Ectodermal cell (in vitro differentiated cells): Measurements from ENCODE around the gene BTNL3. TPM values are rescaled to one million over a fixed set of nuclear protein-coding genes. Genes with fewer than 3 reads are reported as not detected.

ENCODE experiments used
- H3K27ac ChIP-seq: 2 replicates; pipeline ENCODE4 v1.7.0; 2013; ENCODE audit warnings: mild to moderate bottlenecking, low read depth, low read length; ENCODE audit not compliant: insufficient read depth, poor library complexity, severe bottlenecking
- H3K27me3 ChIP-seq: 2 replicates; pipeline ENCODE4 v1.7.0; 2013; ENCODE audit warnings: mild to moderate bottlenecking, low read length; ENCODE audit not compliant: insufficient read depth, control insufficient read depth, poor library complexity, severe bottlenecking
- H3K36me3 ChIP-seq: one replicate; pipeline ENCODE4 v1.7.0; 2013; ENCODE audit warnings: low read length; ENCODE audit not compliant: control insufficient read depth, insufficient read depth
- H3K4me1 ChIP-seq: one replicate; pipeline ENCODE4 v1.7.0; 2013; ENCODE audit warnings: low read length; ENCODE audit not compliant: control insufficient read depth, insufficient read depth
- H3K4me3 ChIP-seq: 2 replicates; pipeline ENCODE4 v1.7.0; 2013; ENCODE audit warnings: low read depth, low read length, control low read depth; ENCODE audit not compliant: insufficient read depth
- H3K9me3 ChIP-seq: 2 replicates; pipeline ENCODE4 v1.7.0; 2013; ENCODE audit warnings: mild to moderate bottlenecking, low read length, moderate library complexity; ENCODE audit not compliant: control insufficient read depth
- WGBS, 2 experiments: methylation state at CpG; one replicate each; pipeline ENCODE4 v1.1.7; 2013; ENCODE audit warnings: missing lambda C conversion rate in 2 of 2; 5-methylcytosine and 5-hydroxymethylcytosine counted together
- polyA plus RNA-seq, 4 experiments: library from polyadenylated mRNA; stranded (reverse); fragments of 50-300 nt; gene quantifications; one replicate each; pipeline ENCODE4 v1.2.3, GENCODE V29; 2013

Gene BTNL3, protein sequence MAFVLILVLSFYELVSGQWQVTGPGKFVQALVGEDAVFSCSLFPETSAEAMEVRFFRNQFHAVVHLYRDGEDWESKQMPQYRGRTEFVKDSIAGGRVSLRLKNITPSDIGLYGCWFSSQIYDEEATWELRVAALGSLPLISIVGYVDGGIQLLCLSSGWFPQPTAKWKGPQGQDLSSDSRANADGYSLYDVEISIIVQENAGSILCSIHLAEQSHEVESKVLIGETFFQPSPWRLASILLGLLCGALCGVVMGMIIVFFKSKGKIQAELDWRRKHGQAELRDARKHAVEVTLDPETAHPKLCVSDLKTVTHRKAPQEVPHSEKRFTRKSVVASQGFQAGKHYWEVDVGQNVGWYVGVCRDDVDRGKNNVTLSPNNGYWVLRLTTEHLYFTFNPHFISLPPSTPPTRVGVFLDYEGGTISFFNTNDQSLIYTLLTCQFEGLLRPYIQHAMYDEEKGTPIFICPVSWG
- polyA plus RNA-seq (2013, experiment 1 of 4): not detected
- not detected for polyA plus RNA-seq (2013, experiment 2 of 4)
- polyA plus RNA-seq (2013, experiment 3 of 4): not detected
- not detected for polyA plus RNA-seq (2013, experiment 4 of 4)

DNA sequence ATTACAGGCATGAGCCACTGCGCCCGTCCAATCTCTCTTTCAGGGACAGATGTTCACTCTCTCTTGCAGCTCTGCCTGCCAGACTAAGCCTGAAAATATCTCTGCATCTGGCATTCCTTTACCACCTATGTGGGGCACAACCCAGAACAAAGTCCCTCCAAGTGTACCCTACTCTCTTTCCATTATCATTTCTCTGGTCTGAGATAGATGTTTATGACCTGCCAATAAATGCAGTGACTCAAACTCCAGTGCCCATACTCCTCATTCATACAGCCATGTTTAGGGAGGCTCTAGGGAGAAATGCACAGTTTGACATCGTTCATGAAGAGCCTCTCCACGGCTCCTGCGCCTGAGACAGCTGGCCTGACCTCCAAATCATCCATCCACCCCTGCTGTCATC lies at the start of gene BTNL3:
Gene BTNL3 (plus strand): TSS at position 255 of the 400 bp plus-strand sequence. CDS start 183 bp downstream, outside the sequence.
- H3K4me1 ChIP-seq: no peaks in the 10 kb centered on the region
- H3K4me3 ChIP-seq: no peak within 1 kb of the TSS
- WGBS, 2 experiments: 71 to 73% methylated on average over 5 of the region's 5 CpGs
- H3K36me3 ChIP-seq: no peaks in the 10 kb centered on the region
- H3K27me3 ChIP-seq: no peaks in the 10 kb centered on the region
- H3K27ac ChIP-seq: no peak within 1 kb of the TSS
- H3K9me3 ChIP-seq: no peaks in the 10 kb centered on the region

DNA sequence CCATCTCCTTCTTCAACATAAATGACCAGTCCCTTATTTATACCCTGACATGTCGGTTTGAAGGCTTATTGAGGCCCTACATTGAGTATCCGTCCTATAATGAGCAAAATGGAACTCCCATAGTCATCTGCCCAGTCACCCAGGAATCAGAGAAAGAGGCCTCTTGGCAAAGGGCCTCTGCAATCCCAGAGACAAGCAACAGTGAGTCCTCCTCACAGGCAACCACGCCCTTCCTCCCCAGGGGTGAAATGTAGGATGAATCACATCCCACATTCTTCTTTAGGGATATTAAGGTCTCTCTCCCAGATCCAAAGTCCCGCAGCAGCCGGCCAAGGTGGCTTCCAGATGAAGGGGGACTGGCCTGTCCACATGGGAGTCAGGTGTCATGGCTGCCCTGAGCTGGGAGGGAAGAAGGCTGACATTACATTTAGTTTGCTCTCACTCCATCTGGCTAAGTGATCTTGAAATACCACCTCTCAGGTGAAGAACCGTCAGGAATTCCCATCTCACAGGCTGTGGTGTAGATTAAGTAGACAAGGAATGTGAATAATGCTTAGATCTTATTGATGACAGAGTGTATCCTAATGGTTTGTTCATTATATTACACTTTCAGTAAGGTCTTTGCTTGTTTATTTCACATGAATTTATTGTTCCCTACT lies 38.2 kb upstream of the BTNL3 start:
- Histone ChIP-seq H3K9me3 (no peaks in the 10 kb centered on the region), H3K27ac (no peak overlapping the region)
- 75 to 79% methylated on average over 2 to 5 of the region's 6 CpGs for WGBS, 2 experiments

DNA sequence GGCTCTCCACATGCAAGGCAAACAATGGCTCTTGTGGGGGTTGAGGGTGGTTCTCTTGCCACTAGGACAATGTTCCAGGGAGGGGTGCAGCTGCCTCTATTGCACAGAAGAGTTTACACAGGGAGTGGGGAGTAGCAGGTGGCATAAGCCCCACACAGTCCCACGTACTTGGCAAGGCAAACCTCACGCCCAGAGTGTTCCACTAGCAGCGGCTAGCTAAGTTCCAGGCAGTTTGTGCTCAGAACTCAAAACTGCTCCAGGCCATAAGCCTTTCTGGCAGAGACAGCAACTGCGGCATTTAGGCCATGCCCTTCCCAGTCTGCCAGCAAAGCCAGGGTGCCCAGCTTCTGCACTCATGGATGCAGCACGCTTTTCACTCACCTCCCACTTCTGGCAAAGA lies 29.0 kb upstream of the BTNL3 start:
- WGBS, 2 experiments: 88 to 89% methylated on average over 5 of the region's 5 CpGs
- no peak overlapping the region for H3K27ac ChIP-seq
- no peaks in the 10 kb centered on the region for H3K9me3 ChIP-seq
- no peaks in the 10 kb centered on the region for H3K27me3 ChIP-seq
- H3K4me3 ChIP-seq: no peak overlapping the region
- no peaks in the 10 kb centered on the region for H3K36me3 ChIP-seq
- H3K4me1 ChIP-seq: no peaks in the 10 kb centered on the region

More for the DNA sequence above, 38.2 kb upstream of the BTNL3 start:
- no peaks in the 10 kb centered on the region for H3K4me1 ChIP-seq
- no peaks in the 10 kb centered on the region for H3K36me3 ChIP-seq
- no peak overlapping the region for H3K4me3 ChIP-seq
- H3K27me3 ChIP-seq: no peaks in the 10 kb centered on the region

DNA sequence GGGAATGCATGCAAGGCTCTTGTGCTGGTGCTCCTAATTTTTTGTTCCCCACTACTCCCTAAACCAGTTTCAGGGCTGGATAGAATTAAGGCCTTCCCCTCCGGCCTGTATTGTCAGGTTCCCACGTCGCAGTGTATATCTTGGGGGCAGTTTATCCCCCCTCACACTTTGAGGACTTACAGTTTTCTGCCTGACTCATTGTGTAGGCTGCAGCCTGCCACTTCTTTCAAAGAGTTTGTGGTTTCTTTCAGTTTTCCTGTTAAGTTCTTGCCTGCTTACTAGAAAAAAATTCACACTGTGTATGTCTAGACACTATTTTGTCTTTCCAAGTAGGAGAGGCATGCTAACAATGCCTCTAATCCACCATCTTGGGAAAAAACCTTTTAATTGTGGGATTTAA lies 28.4 kb upstream of the BTNL3 start:
- no peak overlapping the region for H3K4me3 ChIP-seq
- no peaks in the 10 kb centered on the region for H3K4me1 ChIP-seq
- no peaks in the 10 kb centered on the region for H3K9me3 ChIP-seq
- WGBS, 2 experiments: 68 to 77% methylated on average over 3 of the region's 3 CpGs
- no peak overlapping the region for H3K27ac ChIP-seq
- H3K36me3 ChIP-seq: no peaks in the 10 kb centered on the region
- H3K27me3 ChIP-seq: no peaks in the 10 kb centered on the region

DNA sequence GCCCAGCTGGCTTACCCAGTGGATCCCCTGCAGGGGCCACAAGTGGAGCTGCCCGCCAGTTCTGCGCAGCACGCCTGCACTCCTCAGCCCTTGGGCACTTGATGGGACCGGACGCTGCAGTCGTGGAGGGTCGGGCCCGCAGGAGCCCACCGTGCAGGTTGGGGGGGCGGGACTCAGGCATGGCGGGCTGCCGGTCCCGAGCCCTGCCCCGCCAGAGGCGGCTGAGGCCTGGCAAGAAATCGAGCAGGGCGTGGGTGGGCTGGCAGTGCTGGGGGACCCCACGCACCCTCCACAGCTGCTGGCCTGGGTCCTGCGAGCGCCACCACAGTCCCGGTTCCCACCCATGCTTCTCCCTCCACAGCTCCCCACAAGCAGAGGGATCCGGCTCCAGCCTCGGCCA lies 19.2 kb upstream of the BTNL3 start:
- H3K27me3 ChIP-seq: no peaks in the 10 kb centered on the region
- H3K36me3 ChIP-seq: no peaks in the 10 kb centered on the region
- no peaks in the 10 kb centered on the region for H3K9me3 ChIP-seq
- no peaks in the 10 kb centered on the region for H3K4me1 ChIP-seq
- no peak overlapping the region for H3K27ac ChIP-seq
- 87 to 89% methylated on average over 22 to 23 of the region's 23 CpGs for WGBS, 2 experiments
- no peak overlapping the region for H3K4me3 ChIP-seq

DNA sequence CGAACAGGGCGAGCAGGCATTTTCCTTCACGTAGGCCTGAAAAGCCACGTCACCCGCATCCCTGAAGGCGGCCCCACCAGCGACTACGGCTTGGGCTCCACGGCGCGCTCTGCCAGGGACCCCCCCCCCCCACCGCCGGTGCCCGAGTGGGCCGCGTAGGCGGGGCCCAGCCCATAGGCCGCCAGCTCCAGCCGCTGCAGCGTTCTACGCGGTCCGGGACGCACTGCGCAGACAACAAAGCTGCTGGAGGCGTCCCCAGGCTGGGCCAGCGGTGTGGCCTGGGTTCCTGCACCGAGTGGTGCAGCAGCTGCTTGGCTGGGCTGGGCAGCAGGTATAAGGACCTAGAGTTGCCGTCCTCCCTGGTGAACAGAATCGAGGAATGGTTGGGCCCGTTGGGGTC lies 18.3 kb upstream of the BTNL3 start:
- no peaks in the 10 kb centered on the region for H3K9me3 ChIP-seq
- WGBS, 2 experiments: 91 to 92% methylated on average over 30 to 31 of the region's 31 CpGs
- no peaks in the 10 kb centered on the region for H3K27me3 ChIP-seq
- no peak overlapping the region for H3K4me3 ChIP-seq
- no peaks in the 10 kb centered on the region for H3K4me1 ChIP-seq
- H3K27ac ChIP-seq: no peak overlapping the region
- H3K36me3 ChIP-seq: no peaks in the 10 kb centered on the region

DNA sequence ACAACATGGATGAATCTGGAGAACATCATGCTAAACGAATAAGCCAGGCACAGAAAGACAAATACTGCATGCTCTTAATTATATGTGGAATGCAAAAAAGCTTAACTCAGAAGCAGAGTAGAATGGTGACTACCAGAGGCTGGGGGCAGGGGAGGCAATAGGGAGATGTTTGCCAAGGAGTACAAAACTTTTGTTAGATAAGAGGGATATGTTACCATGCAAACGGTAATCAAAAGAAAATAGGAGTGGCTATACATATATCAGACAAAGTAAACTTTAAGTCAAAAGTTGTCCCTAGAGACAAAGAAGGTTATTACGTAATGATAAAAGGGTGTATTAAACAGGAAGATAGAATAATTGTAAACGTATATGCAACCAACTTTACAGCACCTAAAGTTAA lies 17.8 kb upstream of the BTNL3 start:
- H3K36me3 ChIP-seq: no peaks in the 10 kb centered on the region
- no peaks in the 10 kb centered on the region for H3K4me1 ChIP-seq
- H3K4me3 ChIP-seq: no peak overlapping the region
- no peak overlapping the region for H3K27ac ChIP-seq
- no peaks in the 10 kb centered on the region for H3K9me3 ChIP-seq
- no peaks in the 10 kb centered on the region for H3K27me3 ChIP-seq
- 100% methylated on average over 1 to 3 of the region's 4 CpGs for WGBS, 2 experiments

DNA sequence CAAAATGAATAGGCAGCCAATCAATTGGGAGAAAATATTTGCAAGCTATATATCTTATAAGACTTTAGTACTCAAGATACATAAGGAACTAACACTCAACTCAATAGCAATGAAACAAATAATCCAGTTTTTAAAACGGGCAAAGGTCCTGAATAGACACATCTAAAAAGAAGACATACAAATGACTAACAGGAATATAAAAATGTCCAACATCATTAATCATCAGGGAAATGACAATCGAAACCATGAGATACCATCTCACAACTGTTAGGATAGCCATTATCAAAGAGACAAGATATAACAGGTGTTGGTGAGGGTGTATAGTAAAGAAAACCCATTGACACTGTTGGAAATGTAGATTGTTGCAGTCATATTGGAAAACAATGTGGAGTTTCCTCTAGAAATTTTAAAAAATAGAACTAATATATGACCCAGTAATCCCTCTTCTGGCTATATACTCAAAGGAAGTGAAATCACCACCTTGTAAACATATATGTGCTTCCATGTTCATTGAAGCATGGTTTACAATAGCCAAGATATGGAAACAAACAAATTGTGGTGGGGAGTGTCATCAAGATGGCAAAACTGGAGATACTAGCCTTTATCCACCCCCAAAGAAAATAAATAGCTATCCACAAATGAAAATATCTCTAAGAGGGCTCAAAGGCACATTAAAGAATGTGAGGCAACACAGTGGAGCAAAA lies 13.9 kb upstream of the BTNL3 start:
- Histone ChIP-seq H3K27me3 (no peaks in the 10 kb centered on the region), H3K4me3 (no peak overlapping the region), H3K27ac (no peak overlapping the region), H3K9me3 (no peaks in the 10 kb centered on the region), H3K36me3 (no peaks in the 10 kb centered on the region), H3K4me1 (no peaks in the 10 kb centered on the region)
- 0% methylated on average over 1 of the region's 2 CpGs for WGBS, 2 experiments

DNA sequence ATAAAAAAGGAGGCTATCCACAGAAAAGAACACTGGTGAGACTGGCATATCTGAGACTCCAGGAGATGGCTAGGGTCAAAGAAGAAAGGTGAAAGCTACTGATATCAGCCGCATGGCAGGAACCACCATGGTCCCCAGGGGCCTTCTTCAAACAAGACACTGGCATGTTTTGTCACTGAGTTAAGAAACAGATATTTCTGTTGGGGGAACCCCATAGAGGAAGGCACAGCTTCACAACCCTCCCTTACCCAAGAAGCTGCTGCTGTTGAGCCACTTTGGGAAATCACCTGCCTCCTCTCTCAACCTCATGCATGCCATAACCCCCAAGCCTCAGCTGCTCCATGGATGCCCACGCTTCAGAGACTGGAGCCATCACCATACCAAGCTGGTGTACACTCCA lies 13.3 kb upstream of the BTNL3 start:
- H3K27ac ChIP-seq: no peak overlapping the region

DNA sequence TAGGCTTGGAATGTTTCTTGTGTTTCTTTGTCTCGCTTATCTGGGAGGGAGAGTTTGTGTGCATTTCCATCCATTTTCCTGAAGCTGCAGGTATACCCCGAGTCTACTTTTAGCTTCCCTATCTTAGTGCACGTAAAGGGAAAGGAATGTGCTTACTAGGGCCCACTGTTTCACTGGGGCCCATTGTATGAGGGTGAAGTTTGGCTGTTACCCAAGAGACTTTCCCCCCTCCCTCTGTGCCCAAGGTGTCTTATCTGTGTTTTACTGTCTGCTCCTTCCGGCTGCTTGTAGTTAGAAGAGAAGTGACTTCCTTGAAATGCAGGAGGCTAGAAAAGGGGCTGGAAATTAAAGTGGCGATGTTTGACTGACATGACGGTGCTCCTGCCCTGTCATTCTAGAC lies 12.1 kb upstream of the BTNL3 start:
- Histone ChIP-seq H3K27ac (no peak overlapping the region), H3K36me3 (no peaks in the 10 kb centered on the region), H3K4me1 (no peaks in the 10 kb centered on the region), H3K27me3 (no peaks in the 10 kb centered on the region), H3K4me3 (no peak overlapping the region), H3K9me3 (no peaks in the 10 kb centered on the region)
- WGBS, 2 experiments: 88 to 96% methylated on average over 2 to 6 of the region's 6 CpGs

More for the DNA sequence above, 13.3 kb upstream of the BTNL3 start:
- no peaks in the 10 kb centered on the region for H3K27me3 ChIP-seq
- H3K36me3 ChIP-seq: no peaks in the 10 kb centered on the region
- WGBS, 2 experiments: 77 to 83% methylated on average over 2 of the region's 2 CpGs
- H3K4me3 ChIP-seq: no peak overlapping the region
- no peaks in the 10 kb centered on the region for H3K4me1 ChIP-seq
- H3K9me3 ChIP-seq: no peaks in the 10 kb centered on the region
